ENCODE results near the gene SLC11A2. TPM values are rescaled to one million over a fixed set of nuclear protein-coding genes. Genes with fewer than 3 reads are reported as not detected.

The SLC11A2 gene
- total RNA-seq, 2 donors from 2014 or later, result 74.3 to 99.1 TPM

GRCh38 chr12:51028813-51029150, 2.6 kb upstream of the SLC11A2 start:
- Mint-ChIP-seq H3K27ac (no peak overlapping the region), H3K4me3 (no peak overlapping the region), H3K27me3 (ENCODE audit: insufficient read depth) (no peaks in the 10 kb centered on the region), H3K36me3 (ENCODE audit: low read depth) (no peaks in the 10 kb centered on the region), H3K4me1 (peaks cover 24% of the 10 kb centered on the region), H3K9me3 (no peaks in the 10 kb centered on the region)
- Histone ChIP-seq H3K36me3 (ENCODE audit: control insufficient read depth, insufficient read depth, low read length) (no peaks in the 10 kb centered on the region), H3K27ac (ENCODE audit: low read depth, low read length) (no peak overlapping the region), H3K4me1 (ENCODE audit: control insufficient read depth, insufficient read depth, low read length) (no peaks in the 10 kb centered on the region), H3K9me3 (ENCODE audit: control insufficient read depth, low read length) (no peaks in the 10 kb centered on the region), H3K4me3 (ENCODE audit: low read length) (no peak overlapping the region), H3K9ac (ENCODE audit: extremely low read depth, low read length, poor library complexity, severe bottlenecking) (no peak overlapping the region), H3K27me3 (ENCODE audit: control insufficient read depth, insufficient read depth, low read length, poor library complexity, severe bottlenecking) (no peaks in the 10 kb centered on the region)
- 89 to 100% methylated on average over 2 to 5 of the region's 5 CpGs for WGBS, 2 experiments (ENCODE audit: insufficient coverage in 1 of 2, insufficient read length in 1 of 2)
- DNase-seq, result no peak
- no peak for TF ChIP-seq CTCF (conservative IDR thresholded peaks at IDR 0.05)

- Mint-ChIP-seq H3K9me3 (no peaks in the 10 kb centered on the region), H3K4me1 (peaks cover 24% of the 10 kb centered on the region), H3K27me3 (ENCODE audit: insufficient read depth) (no peaks in the 10 kb centered on the region), H3K36me3 (ENCODE audit: low read depth) (no peaks in the 10 kb centered on the region), H3K27ac (no peak overlapping the region), H3K4me3 (no peak overlapping the region)
- Histone ChIP-seq H3K9ac (ENCODE audit: extremely low read depth, low read length, poor library complexity, severe bottlenecking) (no peak overlapping the region), H3K36me3 (ENCODE audit: control insufficient read depth, insufficient read depth, low read length) (no peaks in the 10 kb centered on the region), H3K27ac (ENCODE audit: low read depth, low read length) (no peak overlapping the region), H3K27me3 (ENCODE audit: control insufficient read depth, insufficient read depth, low read length, poor library complexity, severe bottlenecking) (no peaks in the 10 kb centered on the region), H3K4me1 (ENCODE audit: control insufficient read depth, insufficient read depth, low read length) (no peaks in the 10 kb centered on the region), H3K4me3 (ENCODE audit: low read length) (no peak overlapping the region), H3K9me3 (ENCODE audit: control insufficient read depth, low read length) (no peaks in the 10 kb centered on the region)
- peak; percentile 84 for DNase-seq
- WGBS, 2 experiments (ENCODE audit: insufficient coverage in 1 of 2, insufficient read length in 1 of 2), result 47% methylated on average over 5 to 9 of the region's 9 CpGs
- TF ChIP-seq CTCF (conservative IDR thresholded peaks at IDR 0.05), result peak; percentile 70
These were observed 2.1 kb upstream of the SLC11A2 start for GRCh38 chr12:51028126-51028812.

GRCh38 chr12:51027342-51027835, 1.2 kb upstream of the SLC11A2 start:
- H3K9ac ChIP-seq (ENCODE audit: extremely low read depth, low read length, poor library complexity, severe bottlenecking), result no peak overlapping the region
- Mint-ChIP-seq H3K36me3 (ENCODE audit: low read depth) (no peaks in the 10 kb centered on the region), H3K9me3 (no peaks in the 10 kb centered on the region), H3K4me3 (no peak overlapping the region), H3K27ac (no peak overlapping the region), H3K4me1 (peaks cover 26% of the 10 kb centered on the region), H3K27me3 (ENCODE audit: insufficient read depth) (no peaks in the 10 kb centered on the region)
- H3K27me3 ChIP-seq (ENCODE audit: control insufficient read depth, insufficient read depth, low read length, poor library complexity, severe bottlenecking), result no peaks in the 10 kb centered on the region
- WGBS, 2 experiments (ENCODE audit: insufficient coverage in 1 of 2, insufficient read length in 1 of 2), result 94 to 95% methylated on average over 13 to 15 of the region's 15 CpGs
- no peak for TF ChIP-seq CTCF (conservative IDR thresholded peaks at IDR 0.05)
- no peak overlapping the region for H3K27ac ChIP-seq (ENCODE audit: low read depth, low read length)
- DNase-seq, result peak; percentile 58
- no peaks in the 10 kb centered on the region for H3K4me1 ChIP-seq (ENCODE audit: control insufficient read depth, insufficient read depth, low read length)
- no peaks in the 10 kb centered on the region for H3K9me3 ChIP-seq (ENCODE audit: control insufficient read depth, low read length)
- H3K36me3 ChIP-seq (ENCODE audit: control insufficient read depth, insufficient read depth, low read length), result no peaks in the 10 kb centered on the region
- no peak overlapping the region for H3K4me3 ChIP-seq (ENCODE audit: low read length)
